ENCODE data around the gene INTS14. TPM values are rescaled to one million over a fixed set of nuclear protein-coding genes. Genes with fewer than 3 reads are reported as not detected.

The INTS14 gene
- total and polyA plus RNA-seq, 2 of the 8 experiments (the other 6 are each of a cell fraction or from before 2014, with no cell fraction given), result 33.1 to 33.7 TPM

DNA sequence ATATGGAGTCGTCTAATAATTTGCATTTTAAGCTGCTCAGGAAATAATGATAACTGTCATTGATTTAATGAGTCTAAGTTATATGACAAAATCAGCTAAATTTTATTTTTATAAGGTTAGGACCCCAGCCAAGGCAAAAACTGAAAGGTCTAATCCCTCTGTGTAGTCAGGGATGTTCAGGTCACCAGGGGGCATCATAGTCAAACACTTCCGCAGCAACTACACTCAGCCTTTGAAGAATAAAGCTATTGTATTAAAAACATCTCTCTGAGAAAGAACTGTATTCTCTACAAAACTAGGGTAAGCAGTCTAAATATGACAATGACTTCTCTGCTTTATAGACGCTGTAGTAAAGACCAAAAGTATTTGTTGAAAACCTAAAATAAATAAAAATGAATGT, 15.0 kb downstream of the INTS14 start (continued):
- TF ChIP-seq EP300 (IDR thresholded peaks at IDR 0.05; ENCODE audit: borderline replicate concordance in 1 of 2, low read depth in 2 of 2, low read length in 2 of 2), result no peak
- TF ChIP-seq TEAD4 (IDR thresholded peaks at IDR 0.05; ENCODE audit: low read depth, low read length), result no peak
- no peak for TF ChIP-seq MAFK (IDR thresholded peaks at IDR 0.05; ENCODE audit: low read depth, low read length)
- no peak for TF ChIP-seq CHD2 (IDR thresholded peaks at IDR 0.05; ENCODE audit: low read length)
- no peak for TF ChIP-seq CEBPB (IDR thresholded peaks at IDR 0.05; ENCODE audit: low read depth, low read length)
